Calu3 (cell line): ENCODE measurements around the gene CDH22. TPM values are rescaled to one million over a fixed set of nuclear protein-coding genes. Genes with fewer than 3 reads are reported as not detected.

Experiments used
- BruUV-seq: library from RNA; stranded (reverse); fragments of 400-500 nt; replicated peaks from 2 replicates; lab custom pipeline; 2021; lab: Mats Ljungman, UMichigan
- CTCF ChIA-PET: fragments of 300-600 bp; sonication (Branson Sonifier 250); formaldehyde crosslinking; loops from one replicate; lab custom pipeline; 2022; ENCODE audit warnings: antibody characterized with exemption; lab: Charles Lee
- DNase-seq: peaks from one replicate; pipeline ENCODE4 v3.0.0; 2022
- H3K27ac Mint-ChIP-seq: one replicate; pipeline ENCODE4 v1.8.0; 2022; ENCODE audit warnings: mixed read lengths; ENCODE audit not compliant: unreplicated experiment
- H3K27me3 Mint-ChIP-seq: one replicate; pipeline ENCODE4 v1.8.0; 2022; ENCODE audit warnings: mixed read lengths; ENCODE audit not compliant: unreplicated experiment
- H3K36me3 Mint-ChIP-seq: one replicate; pipeline ENCODE4 v1.8.0; 2022; ENCODE audit warnings: mild to moderate bottlenecking, moderate library complexity, mixed read lengths; ENCODE audit not compliant: insufficient read depth, unreplicated experiment
- H3K4me1 Mint-ChIP-seq: one replicate; pipeline ENCODE4 v1.8.0; 2022; ENCODE audit warnings: mild to moderate bottlenecking, low read depth, mixed read lengths; ENCODE audit not compliant: unreplicated experiment
- H3K4me3 Mint-ChIP-seq: one replicate; pipeline ENCODE4 v1.8.0; 2022; ENCODE audit warnings: mild to moderate bottlenecking, low read depth, moderate library complexity, mixed read lengths; ENCODE audit not compliant: unreplicated experiment
- H3K9me3 Mint-ChIP-seq: one replicate; pipeline ENCODE4 v1.8.0; 2022; ENCODE audit warnings: low read depth, mixed read lengths; ENCODE audit not compliant: unreplicated experiment
- intact Hi-C: fragments of 100-400 bp; cut with micrococcal nuclease; formaldehyde crosslinking; loops from one replicate; pipeline ENCODE4 v1.10.0; 2022; ENCODE audit not compliant: unreplicated experiment
- total RNA-seq: library from RNA; stranded (reverse); gene quantifications from 2 replicates; pipeline ENCODE4 v1.2.3, GENCODE V29; 2022
- TF ChIP-seq, protein P1 (sequence below): fragments of 200-600 bp; IDR thresholded peaks from one replicate; pipeline ENCODE4 v1.8.0; 2022; ENCODE audit warnings: antibody characterized with exemption; ENCODE audit not compliant: unreplicated experiment

The CDH22 gene
- total RNA-seq, 1 experiment from 2014 or later, result not detected

GRCh38 chr20:46128310-46129151 lies 179.8 kb downstream of the CDH22 start:
- Mint-ChIP-seq H3K4me3 (no peak overlapping the region), H3K27ac (no peak overlapping the region), H3K27me3 (peaks cover 97% of the 10 kb centered on the region), H3K4me1 (no peaks in the 10 kb centered on the region), H3K9me3 (no peaks in the 10 kb centered on the region), H3K36me3 (no peaks in the 10 kb centered on the region)
- intact Hi-C loops, result loop anchor here (2.0 kb wide), 1 partner anchor 188 kb away; no protein-coding TSS in a partner anchor
- TF ChIP-seq, protein P1, sequence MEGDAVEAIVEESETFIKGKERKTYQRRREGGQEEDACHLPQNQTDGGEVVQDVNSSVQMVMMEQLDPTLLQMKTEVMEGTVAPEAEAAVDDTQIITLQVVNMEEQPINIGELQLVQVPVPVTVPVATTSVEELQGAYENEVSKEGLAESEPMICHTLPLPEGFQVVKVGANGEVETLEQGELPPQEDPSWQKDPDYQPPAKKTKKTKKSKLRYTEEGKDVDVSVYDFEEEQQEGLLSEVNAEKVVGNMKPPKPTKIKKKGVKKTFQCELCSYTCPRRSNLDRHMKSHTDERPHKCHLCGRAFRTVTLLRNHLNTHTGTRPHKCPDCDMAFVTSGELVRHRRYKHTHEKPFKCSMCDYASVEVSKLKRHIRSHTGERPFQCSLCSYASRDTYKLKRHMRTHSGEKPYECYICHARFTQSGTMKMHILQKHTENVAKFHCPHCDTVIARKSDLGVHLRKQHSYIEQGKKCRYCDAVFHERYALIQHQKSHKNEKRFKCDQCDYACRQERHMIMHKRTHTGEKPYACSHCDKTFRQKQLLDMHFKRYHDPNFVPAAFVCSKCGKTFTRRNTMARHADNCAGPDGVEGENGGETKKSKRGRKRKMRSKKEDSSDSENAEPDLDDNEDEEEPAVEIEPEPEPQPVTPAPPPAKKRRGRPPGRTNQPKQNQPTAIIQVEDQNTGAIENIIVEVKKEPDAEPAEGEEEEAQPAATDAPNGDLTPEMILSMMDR, result peak; percentile 95
- BruUV-seq, result no TSS peak
- DNase-seq, result peak; percentile 68
- CTCF ChIA-PET, result interaction anchor here (0.6 to 2.6 kb wide), 19 partner anchors 12 to 336 kb away, joined by 3 to 22 read pairs (median 4); partner anchors contain the start of genes ELMO2 and SLC12A5

GRCh38 chr20:46127396-46128010 lies 180.8 kb downstream of the CDH22 start:
- no peak for DNase-seq

DNA sequence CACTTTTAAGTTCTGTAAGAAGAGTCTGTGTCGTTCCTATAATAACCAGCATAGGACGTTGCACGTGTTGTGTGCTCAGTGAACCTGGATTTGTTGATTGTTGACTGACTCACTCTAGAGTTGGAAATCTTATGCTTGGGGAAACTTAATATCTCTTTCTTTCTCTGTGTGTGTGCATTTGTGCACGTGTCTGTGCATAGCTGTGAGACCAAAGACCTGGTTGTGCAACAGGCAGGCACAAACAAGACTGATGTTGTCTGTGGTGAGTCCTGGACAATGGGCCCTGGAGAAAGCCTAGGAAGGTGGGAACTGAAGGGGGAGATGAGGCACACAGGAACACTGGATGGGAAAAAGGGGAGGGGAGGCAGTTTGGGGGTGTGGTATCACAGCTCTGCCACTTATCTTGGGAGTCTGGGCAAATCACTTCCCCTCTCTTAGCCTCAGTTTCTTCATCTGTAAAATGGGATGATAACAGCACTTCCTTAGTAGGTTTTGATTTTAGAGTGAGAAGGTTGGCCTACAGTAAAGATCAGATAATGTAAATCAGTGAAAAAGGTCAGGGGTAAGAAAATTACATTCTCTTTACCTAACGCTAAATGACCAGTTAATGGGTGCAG lies 181.8 kb downstream of the CDH22 start:
- H3K27ac Mint-ChIP-seq, result no peak overlapping the region
- H3K27me3 Mint-ChIP-seq, result peaks cover 97% of the 10 kb centered on the region
- TF ChIP-seq, protein P1, result no peak
- no peaks in the 10 kb centered on the region for H3K9me3 Mint-ChIP-seq
- intact Hi-C loops, result no loop called here
- CTCF ChIA-PET, result interaction anchor here (0.6 kb wide), 1 partner anchor 161 kb away, joined by 3 read pairs; no protein-coding TSS in a partner anchor
- no TSS peak for BruUV-seq
- H3K4me3 Mint-ChIP-seq, result no peak overlapping the region
- no peaks in the 10 kb centered on the region for H3K36me3 Mint-ChIP-seq
- peaks cover 8% of the 10 kb centered on the region for H3K4me1 Mint-ChIP-seq
- DNase-seq, result no peak

More at GRCh38 chr20:46127396-46128010, 180.8 kb downstream of the CDH22 start:
- H3K27me3 Mint-ChIP-seq, result peaks cover 97% of the 10 kb centered on the region
- CTCF ChIA-PET, result interaction anchor here (0.6 to 1.2 kb wide), 5 partner anchors 105 to 337 kb away, joined by 3 to 4 read pairs (median 4); no protein-coding TSS in a partner anchor
- no peaks in the 10 kb centered on the region for H3K9me3 Mint-ChIP-seq
- H3K4me3 Mint-ChIP-seq, result no peak overlapping the region
- intact Hi-C loops, result loop anchor here (2.0 kb wide), 1 partner anchor 189 kb away; no protein-coding TSS in a partner anchor
- no peak overlapping the region for H3K27ac Mint-ChIP-seq
- no peaks in the 10 kb centered on the region for H3K4me1 Mint-ChIP-seq
- TF ChIP-seq, protein P1, result no peak
- H3K36me3 Mint-ChIP-seq, result no peaks in the 10 kb centered on the region
- no TSS peak for BruUV-seq

Other genes starting within 250 kb of the CDH22 start
- 31.7 and 34.4 TPM in 2 replicates for gene NCOA5, start 218.5 kb downstream of the CDH22 start, total RNA-seq
- 13.3 and 13.6 TPM in 2 replicates for gene CD40, start 190.2 kb downstream of the CDH22 start, total RNA-seq
- 42.2 and 51.6 TPM in 2 replicates for gene ELMO2, start 98.1 kb upstream of the CDH22 start, total RNA-seq
- gene ZNF334, start 205.1 kb upstream of the CDH22 start, total RNA-seq, result not detected in 2 replicates
- gene OCSTAMP, start 242.2 kb upstream of the CDH22 start, total RNA-seq, result not detected in 2 replicates